IMR-90 (cell line): Measurements from ENCODE around the gene WDR90.

Source experiments
- BHLHE40 ChIP-seq: fragments of 150-350 bp; IDR thresholded peaks from 2 replicates; pipeline ENCODE4 v1.6.1; 2016; ENCODE audit warnings: mild to moderate bottlenecking, low read depth, low read length
- MAFK ChIP-seq: IDR thresholded peaks from 2 replicates; pipeline ENCODE4 v1.6.1; 2012; ENCODE audit warnings: low read depth, low read length, improper control_type of control experiment
- SMC3 ChIP-seq: fragments of 150-350 bp; IDR thresholded peaks from 2 replicates; pipeline ENCODE4 v1.6.1; 2016; ENCODE audit warnings: low read depth, mild to moderate bottlenecking, antibody characterized with exemption, low read length, moderate library complexity
- TF ChIP-seq, protein P1 (sequence below): conservative IDR thresholded peaks from 2 replicates; pipeline ENCODE4 v1.5.1; 2012; ENCODE audit warnings: mild to moderate bottlenecking, low read depth, low read length, improper control_type of control experiment
- TF ChIP-seq, protein P2 (sequence below): fragments of 150-350 bp; IDR thresholded peaks from 2 replicates; pipeline ENCODE4 v1.6.1; 2017; ENCODE audit warnings: mild to moderate bottlenecking, antibody characterized with exemption, low read length, low read depth

DNA sequence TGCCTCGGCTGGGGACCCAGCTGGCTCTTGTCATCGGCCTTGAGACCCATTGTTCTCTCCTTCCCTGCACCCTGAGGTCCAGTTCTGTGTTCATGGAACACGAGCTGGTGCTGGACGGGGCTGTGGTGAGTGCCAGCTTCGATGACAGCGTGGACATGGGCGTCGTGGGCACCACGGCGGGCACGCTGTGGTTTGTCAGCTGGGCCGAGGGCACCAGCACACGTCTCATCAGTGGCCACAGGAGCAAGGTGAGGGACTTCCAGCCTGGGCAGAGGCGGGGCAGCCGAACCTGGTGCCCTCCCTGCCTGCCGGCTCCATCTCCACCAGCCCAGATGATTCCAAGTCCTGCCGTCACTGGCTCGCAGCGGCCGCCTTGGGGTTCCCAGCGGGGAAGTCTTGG, 13.4 kb downstream of the WDR90 start:
- TF ChIP-seq, protein P1, sequence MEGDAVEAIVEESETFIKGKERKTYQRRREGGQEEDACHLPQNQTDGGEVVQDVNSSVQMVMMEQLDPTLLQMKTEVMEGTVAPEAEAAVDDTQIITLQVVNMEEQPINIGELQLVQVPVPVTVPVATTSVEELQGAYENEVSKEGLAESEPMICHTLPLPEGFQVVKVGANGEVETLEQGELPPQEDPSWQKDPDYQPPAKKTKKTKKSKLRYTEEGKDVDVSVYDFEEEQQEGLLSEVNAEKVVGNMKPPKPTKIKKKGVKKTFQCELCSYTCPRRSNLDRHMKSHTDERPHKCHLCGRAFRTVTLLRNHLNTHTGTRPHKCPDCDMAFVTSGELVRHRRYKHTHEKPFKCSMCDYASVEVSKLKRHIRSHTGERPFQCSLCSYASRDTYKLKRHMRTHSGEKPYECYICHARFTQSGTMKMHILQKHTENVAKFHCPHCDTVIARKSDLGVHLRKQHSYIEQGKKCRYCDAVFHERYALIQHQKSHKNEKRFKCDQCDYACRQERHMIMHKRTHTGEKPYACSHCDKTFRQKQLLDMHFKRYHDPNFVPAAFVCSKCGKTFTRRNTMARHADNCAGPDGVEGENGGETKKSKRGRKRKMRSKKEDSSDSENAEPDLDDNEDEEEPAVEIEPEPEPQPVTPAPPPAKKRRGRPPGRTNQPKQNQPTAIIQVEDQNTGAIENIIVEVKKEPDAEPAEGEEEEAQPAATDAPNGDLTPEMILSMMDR, result no peak
- TF ChIP-seq MAFK, result no peak
- TF ChIP-seq SMC3, result no peak
- TF ChIP-seq BHLHE40, result no peak
- TF ChIP-seq, protein P2, sequence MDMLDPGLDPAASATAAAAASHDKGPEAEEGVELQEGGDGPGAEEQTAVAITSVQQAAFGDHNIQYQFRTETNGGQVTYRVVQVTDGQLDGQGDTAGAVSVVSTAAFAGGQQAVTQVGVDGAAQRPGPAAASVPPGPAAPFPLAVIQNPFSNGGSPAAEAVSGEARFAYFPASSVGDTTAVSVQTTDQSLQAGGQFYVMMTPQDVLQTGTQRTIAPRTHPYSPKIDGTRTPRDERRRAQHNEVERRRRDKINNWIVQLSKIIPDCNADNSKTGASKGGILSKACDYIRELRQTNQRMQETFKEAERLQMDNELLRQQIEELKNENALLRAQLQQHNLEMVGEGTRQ, result no peak
